Stimulated activated CD8-positive, alpha-beta memory T cell treated with anti-CD3 and anti-CD28 coated beads, Interleukin-7, amount 100 ng/mL, for 1 hour (primary cell): ENCODE data around the gene TASP1.

Source experiments
- DNase-seq, 2 donors: peaks; one replicate each; pipeline ENCODE4 v3.0.0-alpha.2; 2020; ENCODE audit warnings: low read depth in 2 of 2

TASP1 gene

DNA sequence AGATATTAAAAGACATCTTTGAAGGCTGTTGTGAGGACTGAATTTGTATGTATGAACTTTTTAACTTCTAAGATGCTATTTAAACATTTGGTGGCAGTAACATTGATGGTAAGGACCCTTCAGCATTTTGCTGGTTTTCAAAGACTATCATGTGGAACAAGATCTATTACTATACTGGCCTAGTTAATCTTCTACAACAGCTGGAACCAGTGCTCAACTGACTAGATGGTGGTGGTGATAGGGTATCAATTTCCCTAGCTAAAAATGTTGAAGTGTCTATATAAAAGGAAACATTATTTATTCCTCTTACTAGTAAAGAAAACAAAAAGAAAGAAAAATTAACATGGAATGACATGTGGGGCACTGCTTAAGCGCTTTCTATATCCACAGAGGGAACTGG, 195.7 kb downstream of the TASP1 start:
- DNase-seq, result no peak

DNA sequence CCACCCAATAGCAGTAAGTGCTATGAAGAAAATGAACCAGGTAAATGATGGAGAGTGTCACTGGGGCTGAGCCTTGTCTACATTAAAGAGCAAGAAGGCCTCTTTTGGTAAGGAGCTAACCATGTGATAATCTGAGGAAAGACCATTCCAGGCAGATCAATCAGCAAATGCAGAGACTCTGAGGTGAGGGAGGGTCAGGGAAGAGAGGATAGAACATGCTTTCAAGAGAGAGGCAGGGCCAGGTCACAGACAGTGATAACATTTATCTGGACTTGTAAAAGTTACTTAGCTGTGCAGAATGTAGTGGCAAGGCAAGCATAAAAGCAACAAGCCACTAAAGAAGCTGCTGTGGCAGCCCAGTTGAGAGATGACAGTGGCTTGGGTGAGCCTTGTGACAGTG, 197.3 kb downstream of the TASP1 start:
- DNase-seq, result no peak

DNA sequence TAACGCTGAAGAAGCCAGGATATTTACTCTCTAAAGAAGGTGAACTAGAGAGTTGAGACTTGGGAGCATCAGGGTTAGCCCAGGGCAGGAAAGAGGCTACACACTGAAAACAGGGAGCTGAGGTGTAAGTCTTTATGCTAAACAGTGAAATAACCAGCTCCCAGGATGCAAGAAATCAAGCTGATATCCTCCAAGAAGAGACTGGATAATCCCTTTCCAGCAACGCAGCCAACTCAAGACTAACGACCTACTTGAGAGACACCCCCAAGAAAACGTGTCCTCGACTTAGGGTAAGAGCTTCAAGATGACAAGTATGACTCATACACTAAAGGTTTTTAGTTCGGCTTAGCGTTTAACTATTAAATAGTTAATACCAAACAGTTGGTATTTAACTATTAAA, 202.2 kb downstream of the TASP1 start:
- no peak for DNase-seq

DNA sequence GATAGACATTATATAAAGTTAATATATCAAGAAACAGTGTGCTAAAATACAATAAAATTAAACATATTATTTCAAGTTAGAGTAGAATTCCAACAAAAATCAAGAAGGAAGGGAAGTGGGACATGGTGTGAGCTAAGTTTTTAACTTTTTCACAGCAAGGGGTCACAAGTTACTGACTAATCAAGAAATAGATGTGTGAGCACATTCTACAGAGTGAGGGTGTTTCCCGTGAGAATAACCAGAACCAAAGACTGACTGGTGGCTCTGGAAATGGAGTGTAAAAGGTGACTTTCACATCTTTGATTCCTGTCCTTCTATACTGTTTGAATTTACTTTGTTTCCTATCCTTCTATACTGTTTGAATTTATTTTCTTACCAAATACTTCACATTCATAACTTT, 206.6 kb downstream of the TASP1 start:
- no peak for DNase-seq

DNA sequence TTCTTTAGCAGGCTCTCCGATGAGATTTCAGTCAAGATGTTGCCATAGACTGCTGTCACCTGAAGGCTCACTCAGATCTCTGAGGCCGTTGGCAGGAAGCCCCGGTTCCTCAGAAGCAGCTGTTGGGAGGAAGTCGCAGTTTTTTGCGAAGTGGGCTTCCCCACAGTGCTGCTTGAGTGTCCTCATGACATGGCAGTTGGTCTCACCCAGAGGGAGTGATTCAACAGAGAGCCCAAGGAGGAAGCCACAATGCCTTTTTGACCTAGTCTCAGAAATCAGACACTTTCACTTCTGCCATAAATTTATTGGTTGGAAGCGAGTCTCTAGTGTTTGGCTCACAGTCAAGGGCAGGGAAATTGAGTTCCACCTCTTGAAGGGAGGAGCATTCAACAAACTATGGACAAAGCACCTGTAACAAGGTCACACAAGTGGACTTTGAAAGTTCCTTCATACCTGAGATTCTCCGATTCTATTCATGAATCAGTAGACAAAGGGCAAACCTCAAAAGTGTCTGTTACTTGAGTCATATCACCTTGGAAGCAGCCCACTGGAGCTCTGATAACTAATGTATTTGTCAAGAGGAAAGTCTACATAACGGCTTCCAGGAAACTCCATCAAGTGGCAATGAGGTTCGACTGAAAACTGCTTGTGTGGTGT, 208.3 kb downstream of the TASP1 start:
- DNase-seq, result no peak

- DNase-seq, result no peak
Measured at GRCh38 chr20:13428684-13429083, 210.0 kb downstream of the TASP1 start.

GRCh38 chr20:13426870-13427269, 211.9 kb downstream of the TASP1 start:
- DNase-seq, result no peak

DNA sequence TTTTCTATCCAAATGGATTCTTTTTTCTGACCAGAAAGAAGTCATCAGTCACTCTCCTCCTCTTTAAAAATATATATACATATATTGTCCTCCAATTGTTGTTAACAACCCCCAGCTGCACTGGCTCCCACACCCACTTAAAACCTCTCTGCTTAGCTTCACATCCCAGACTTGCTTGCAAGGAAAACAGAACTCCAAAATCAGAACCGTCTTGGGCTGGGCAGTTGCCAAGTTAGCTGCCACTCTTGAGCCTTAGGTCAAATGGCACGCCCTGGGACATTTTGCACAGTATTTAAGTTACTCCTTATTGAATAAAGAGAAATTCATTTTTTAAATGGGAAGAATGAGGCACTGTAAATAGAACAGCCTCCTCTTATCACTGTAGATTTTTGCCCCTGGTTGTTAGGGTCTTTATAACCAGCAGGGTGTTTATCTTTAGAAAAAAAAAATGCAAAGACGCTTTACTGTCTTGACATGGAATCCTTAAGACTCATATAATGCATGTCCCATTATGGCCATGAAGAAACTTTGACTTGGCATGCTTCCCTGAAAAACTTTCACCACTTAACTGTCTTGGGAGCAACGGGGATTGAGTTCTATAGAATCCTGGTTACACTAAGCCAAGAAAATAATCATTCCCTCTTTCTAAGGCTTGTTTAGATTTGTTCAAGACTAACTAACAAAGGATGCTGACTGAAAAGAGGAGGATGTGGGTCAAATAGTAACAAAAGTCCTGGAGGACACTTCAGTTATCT, 213.2 kb downstream of the TASP1 start:
- DNase-seq, result no peak

DNA sequence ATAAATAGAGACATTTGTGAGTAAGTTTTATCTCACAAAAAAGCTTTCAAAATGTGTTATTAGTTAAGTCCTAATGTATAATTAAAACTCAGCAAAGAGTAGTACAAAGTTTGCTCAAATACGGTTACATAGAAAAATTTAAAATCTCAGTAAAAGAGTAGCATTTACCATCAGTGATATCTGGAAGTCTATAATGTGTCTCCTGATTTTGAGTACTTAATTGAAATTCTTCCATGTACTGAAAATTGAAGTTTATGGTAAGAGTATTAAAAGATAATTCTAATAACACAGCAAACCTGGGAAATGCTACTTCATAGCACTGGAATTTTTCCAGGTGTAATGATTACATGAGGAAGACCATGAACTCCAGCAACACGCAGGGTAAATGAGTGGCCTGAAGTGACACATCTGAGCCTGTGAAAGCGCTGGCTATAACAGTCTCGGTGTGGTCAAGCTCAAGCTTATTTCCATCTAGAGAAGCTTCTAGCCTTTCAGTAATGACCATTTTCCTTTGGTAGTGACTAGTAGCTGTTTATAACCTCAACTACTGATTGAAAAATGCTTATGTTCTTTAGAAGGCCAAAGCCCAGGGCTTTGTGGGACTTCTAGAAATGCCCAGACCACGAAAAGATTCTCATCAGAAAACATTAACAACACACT, 214.4 kb downstream of the TASP1 start:
- DNase-seq, result no peak

DNA sequence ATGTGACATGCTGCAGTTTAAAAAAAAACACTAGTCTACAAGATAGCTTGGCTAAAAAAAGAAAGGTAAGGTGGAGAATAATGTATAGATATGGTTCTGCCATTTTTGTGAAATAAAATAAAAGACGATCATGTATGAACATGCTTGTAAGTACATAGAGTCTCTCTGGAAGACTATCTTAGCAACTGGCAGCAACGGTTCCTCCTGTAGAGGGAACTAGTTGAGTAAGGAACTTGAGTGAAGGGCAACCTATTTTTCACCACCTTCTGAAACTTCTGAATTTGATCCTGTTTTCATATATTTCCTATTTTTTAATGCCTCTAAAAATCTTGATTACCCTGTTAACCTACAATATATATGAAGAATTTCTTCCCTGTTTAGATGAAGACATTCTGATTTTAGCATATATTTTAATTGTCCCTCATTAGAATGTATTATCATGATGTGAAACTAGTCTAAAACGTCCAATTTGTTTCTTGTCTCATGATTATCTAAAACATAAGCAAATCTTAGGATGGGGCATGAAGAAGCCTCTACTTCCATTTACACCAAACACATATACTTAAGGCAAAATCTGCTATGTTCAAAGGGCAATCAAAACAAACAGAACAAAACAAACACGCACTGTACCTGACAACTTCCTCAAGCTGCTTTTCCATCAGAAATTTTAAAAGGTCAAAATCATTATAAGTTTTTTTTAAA, 215.1 kb downstream of the TASP1 start:
- DNase-seq, result no peak

DNA sequence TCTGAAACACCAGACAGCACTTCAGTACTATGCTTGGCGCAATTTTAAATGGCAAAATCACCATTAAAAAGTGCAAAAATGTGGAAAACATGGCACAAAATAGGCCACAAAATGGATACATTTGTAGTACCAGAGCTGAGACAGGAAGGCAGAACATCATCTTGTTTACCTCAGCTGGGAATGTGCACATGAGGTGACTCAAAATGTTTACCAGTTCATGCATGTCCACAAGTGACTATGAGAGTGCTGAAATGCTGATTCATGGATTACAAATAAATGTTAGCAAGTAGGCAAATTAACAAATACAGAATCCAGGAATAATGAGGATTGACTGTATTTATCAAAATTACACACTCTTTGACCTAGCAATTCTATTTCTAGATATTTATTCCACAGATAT, 216.1 kb downstream of the TASP1 start:
- no peak for DNase-seq

GRCh38 chr20:13420625-13421024, 218.1 kb downstream of the TASP1 start:
- no peak for DNase-seq

DNA sequence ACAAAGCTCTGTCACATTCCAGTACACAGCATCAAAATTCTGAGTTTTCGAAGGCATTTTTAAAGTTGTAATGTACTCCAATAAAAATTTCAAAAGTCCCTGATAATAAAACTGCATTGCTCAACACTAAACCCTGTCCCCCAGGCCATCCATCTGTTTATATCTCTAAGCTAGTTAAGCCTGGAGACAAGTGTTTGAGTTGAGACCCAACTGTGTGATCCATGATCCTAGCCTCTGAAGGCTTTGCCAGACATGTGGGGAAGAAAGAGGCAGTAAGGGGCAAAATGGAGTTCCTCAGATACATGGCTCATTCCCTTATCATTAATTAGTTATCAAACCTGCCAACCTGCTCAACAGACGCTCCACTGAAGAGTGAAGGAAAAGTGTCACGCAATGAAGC, 219.3 kb downstream of the TASP1 start:
- DNase-seq, result no peak

DNA sequence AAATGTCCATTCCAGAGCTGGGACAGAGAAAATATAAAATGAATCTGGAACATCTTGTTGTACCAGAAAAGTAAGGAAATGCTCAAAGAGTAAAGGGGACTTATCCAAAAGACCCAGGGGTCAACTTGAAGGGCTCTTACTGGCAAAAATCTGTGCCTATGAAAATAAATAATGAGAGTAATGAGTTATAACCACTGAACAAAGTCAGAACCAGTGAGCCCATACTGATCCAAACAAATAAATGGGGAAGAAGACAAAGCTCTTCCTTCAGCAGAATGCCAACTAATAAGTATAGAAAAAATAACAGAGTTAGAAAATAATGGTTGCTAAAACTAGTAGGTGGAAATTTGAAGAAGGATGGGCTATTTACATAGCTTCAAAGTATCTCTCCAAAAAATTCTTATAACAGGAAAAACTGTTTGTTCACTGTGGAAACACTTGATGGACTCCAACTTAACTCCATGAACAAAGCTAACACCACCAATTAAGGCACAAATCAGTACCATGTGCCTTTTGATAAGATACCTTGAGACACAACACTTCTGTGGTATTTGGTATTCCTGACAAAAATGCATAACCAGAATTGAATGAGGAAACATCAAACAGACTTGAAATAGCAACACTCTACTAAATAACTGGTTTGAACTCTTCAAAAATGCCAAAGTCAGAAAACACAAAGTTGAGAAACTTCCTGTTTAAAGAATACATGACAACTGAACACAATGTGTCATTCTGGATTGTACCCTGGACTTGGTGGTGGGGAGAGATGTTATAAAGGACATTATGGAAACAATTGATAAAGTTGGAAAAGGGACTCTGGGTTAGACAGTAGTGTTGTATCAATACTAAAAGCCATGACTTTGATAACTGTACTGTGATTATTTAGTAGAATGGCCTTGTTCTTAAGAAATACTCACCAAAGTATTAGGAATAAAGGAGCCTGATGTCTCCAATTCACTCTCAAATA, 220.2 kb downstream of the TASP1 start:
- DNase-seq, result no peak

DNA sequence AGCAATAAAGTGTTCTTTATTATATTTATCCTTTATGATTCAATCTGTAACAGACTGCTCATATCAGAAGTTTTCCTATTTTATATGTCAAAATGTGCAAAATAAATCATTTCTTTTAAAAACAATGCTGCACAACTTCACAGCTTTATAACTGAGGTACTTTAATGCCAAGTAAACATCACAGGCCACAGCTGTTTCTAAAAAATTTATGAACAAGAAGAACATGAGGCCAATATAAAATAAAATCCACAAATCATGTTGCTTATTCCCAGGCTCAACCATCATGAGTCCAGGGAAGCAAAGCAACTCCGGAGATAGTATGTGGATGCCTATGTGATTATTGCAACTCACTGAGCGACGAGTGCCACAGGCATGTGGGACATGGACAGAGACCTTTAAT, 222.2 kb downstream of the TASP1 start:
- DNase-seq, result no peak

- DNase-seq, result no peak
Measured at GRCh38 chr20:13412806-13413445, 225.8 kb downstream of the TASP1 start.

GRCh38 chr20:13404293-13404692, 234.4 kb downstream of the TASP1 start:
- no peak for DNase-seq

GRCh38 chr20:13403453-13403852, 235.3 kb downstream of the TASP1 start:
- DNase-seq, result no peak

DNA sequence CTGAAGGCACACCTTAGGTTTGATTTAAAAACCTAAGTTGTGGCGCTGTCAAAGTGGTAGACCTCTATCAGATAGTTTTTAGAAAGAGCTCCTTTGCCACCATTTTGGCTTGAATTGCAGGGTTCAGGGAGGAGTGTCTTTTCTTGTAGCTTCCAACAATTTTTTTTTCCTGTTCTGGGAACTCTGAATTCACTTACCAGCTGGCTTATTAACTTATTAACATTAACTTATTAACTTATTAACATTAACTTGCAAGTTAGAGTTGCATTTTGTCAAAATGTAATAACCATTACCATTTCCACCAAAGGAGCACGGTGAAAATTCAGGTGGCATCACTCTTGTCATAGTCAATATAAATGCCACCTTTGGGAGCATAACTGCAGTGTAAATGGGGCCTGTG, 235.7 kb downstream of the TASP1 start:
- no peak for DNase-seq

DNA sequence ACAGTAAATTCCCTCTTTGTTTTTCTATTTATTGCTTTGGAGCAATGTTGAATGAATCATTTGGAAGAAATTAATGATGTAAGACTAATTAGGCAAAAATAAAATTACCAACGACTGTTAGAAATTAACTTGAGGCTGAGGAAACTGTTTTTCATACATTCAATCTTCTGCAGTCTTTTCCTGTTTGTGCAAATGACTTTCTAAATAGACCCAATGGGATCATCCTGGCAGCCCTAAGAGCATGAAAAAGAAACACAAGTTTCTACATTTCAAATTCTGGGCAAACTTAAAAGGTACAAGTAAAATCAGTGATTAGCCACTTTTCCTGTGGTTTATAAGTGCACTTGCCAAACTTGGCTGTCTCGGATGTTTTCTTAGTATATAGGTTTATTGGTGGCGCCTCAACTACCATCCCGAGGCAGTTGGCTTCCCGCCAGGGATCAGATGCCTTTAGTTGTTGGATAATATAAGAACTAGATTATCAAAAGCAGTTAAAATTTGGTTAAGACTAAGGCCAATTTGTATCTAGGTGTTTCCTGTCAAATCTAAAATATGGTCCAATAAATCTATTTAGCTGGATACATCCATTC, 236.5 kb downstream of the TASP1 start:
- DNase-seq, result no peak
